ENCODE data around the gene BTBD16. TPM values are rescaled to one million over a fixed set of nuclear protein-coding genes. Genes with fewer than 3 reads are reported as not detected.
A peak's percentile ranks its signal among the peaks of the same experiment; 100 is the strongest.

Gene BTBD16
- polyA plus RNA-seq, 3 donors = 0.36 to 0.95 (median 0.73) TPM

GRCh38 chr10:122352817-122353525, 81.9 kb downstream of the BTBD16 start:
- no peak for DNase-seq (ENCODE audit: extremely low read depth in 1 of 11, low read depth in 9 of 11, low spot score in 4 of 11)

- no peak for DNase-seq (ENCODE audit: extremely low read depth in 1 of 11, low read depth in 9 of 11, low spot score in 4 of 11)
Observed at GRCh38 chr10:122354383-122354782, 83.3 kb downstream of the BTBD16 start.

GRCh38 chr10:122357685-122358084, 86.6 kb downstream of the BTBD16 start:
- no peak for DNase-seq (ENCODE audit: extremely low read depth in 1 of 11, low read depth in 9 of 11, low spot score in 4 of 11)

GRCh38 chr10:122359621-122360020, 88.5 kb downstream of the BTBD16 start:
- no peak for DNase-seq (ENCODE audit: extremely low read depth in 1 of 11, low read depth in 9 of 11, low spot score in 4 of 11)

GRCh38 chr10:122361046-122361445, 90.0 kb downstream of the BTBD16 start:
- no peak for DNase-seq (ENCODE audit: extremely low read depth in 1 of 11, low read depth in 9 of 11, low spot score in 4 of 11)

GRCh38 chr10:122362031-122362592, 91.0 kb downstream of the BTBD16 start:
- no peak for DNase-seq (ENCODE audit: extremely low read depth in 1 of 11, low read depth in 9 of 11, low spot score in 4 of 11)

GRCh38 chr10:122362621-122363020, 91.5 kb downstream of the BTBD16 start:
- no peak for DNase-seq (ENCODE audit: extremely low read depth in 1 of 11, low read depth in 9 of 11, low spot score in 4 of 11)

- DNase-seq (ENCODE audit: extremely low read depth in 1 of 11, low read depth in 9 of 11, low spot score in 4 of 11) = no peak
Observed at GRCh38 chr10:122363311-122363710, 92.2 kb downstream of the BTBD16 start.

GRCh38 chr10:122363722-122364463, 92.8 kb downstream of the BTBD16 start:
- no peak for DNase-seq (ENCODE audit: extremely low read depth in 1 of 11, low read depth in 9 of 11, low spot score in 4 of 11)

GRCh38 chr10:122368502-122369254, 97.6 kb downstream of the BTBD16 start:
- DNase-seq (ENCODE audit: extremely low read depth in 1 of 11, low read depth in 9 of 11, low spot score in 4 of 11) = no peak

GRCh38 chr10:122373108-122373507, 102.0 kb downstream of the BTBD16 start:
- no peak for DNase-seq (ENCODE audit: extremely low read depth in 1 of 11, low read depth in 9 of 11, low spot score in 4 of 11)

GRCh38 chr10:122373721-122374120, 102.6 kb downstream of the BTBD16 start:
- peak in 1 of 11 donors; percentile 13 for DNase-seq (ENCODE audit: extremely low read depth in 1 of 11, low read depth in 9 of 11, low spot score in 4 of 11)

GRCh38 chr10:122374237-122374858, 103.3 kb downstream of the BTBD16 start, which contains the start of gene PLEKHA1:
Gene PLEKHA1 (plus strand): TSS chr10:122374708. CDS start chr10:122393201, 18,493 bp downstream.
- DNase-seq (ENCODE audit: extremely low read depth in 1 of 11, low read depth in 9 of 11, low spot score in 4 of 11) = peak; percentile 78 to 95 (median 91)

- peak in 7 of 11 donors; percentile 27 to 57 (median 44) for DNase-seq (ENCODE audit: extremely low read depth in 1 of 11, low read depth in 9 of 11, low spot score in 4 of 11)
Observed at GRCh38 chr10:122374859-122375678, 104.0 kb downstream of the BTBD16 start.

- DNase-seq (ENCODE audit: extremely low read depth in 1 of 11, low read depth in 9 of 11, low spot score in 4 of 11) = peak in 1 of 11 donors; percentile 37
Observed at GRCh38 chr10:122375679-122376160, 104.6 kb downstream of the BTBD16 start.

GRCh38 chr10:122376364-122376961, 105.4 kb downstream of the BTBD16 start:
- DNase-seq (ENCODE audit: extremely low read depth in 1 of 11, low read depth in 9 of 11, low spot score in 4 of 11) = no peak

- DNase-seq (ENCODE audit: extremely low read depth in 1 of 11, low read depth in 9 of 11, low spot score in 4 of 11) = no peak
Observed at GRCh38 chr10:122379041-122379440, 107.9 kb downstream of the BTBD16 start.

- DNase-seq (ENCODE audit: extremely low read depth in 1 of 11, low read depth in 9 of 11, low spot score in 4 of 11) = no peak
Observed at GRCh38 chr10:122379537-122379936, 108.4 kb downstream of the BTBD16 start.
